Type B pancreatic cell (in vitro differentiated cells): ENCODE results near the gene ADGRF5. TPM values are rescaled to one million over a fixed set of nuclear protein-coding genes. Genes with fewer than 3 reads are reported as not detected.

ENCODE experiments used
- DNase-seq: peaks from one replicate; pipeline ENCODE4 v3.0.0; 2021; ENCODE audit warnings: mixed read lengths; ENCODE audit not compliant: unreplicated experiment; ENCODE audit errors: extremely low spot score
- H3K27ac Mint-ChIP-seq: 2 replicates; pipeline ENCODE4 v1.8.0; 2021; ENCODE audit warnings: mild to moderate bottlenecking, mixed read lengths
- H3K27me3 Mint-ChIP-seq: 2 replicates; pipeline ENCODE4 v1.8.0; 2021; ENCODE audit warnings: mixed read lengths
- H3K36me3 Mint-ChIP-seq: 2 replicates; pipeline ENCODE4 v1.8.0; 2021; ENCODE audit warnings: mixed read lengths
- H3K4me1 Mint-ChIP-seq: one replicate; pipeline ENCODE4 v1.8.0; 2021; ENCODE audit warnings: mixed read lengths; ENCODE audit not compliant: unreplicated experiment
- H3K4me3 Mint-ChIP-seq: 2 replicates; pipeline ENCODE4 v1.8.0; 2021; ENCODE audit warnings: mild to moderate bottlenecking, mixed read lengths
- H3K9me3 Mint-ChIP-seq: 2 replicates; pipeline ENCODE4 v1.8.0; 2021; ENCODE audit warnings: mixed read lengths
- total RNA-seq: library from RNA; stranded (reverse); gene quantifications from 2 replicates; pipeline ENCODE4 v1.2.1, GENCODE V29; 2021; ENCODE audit warnings: low replicate concordance
- TF ChIP-seq, protein P1 (sequence below): fragments of 200-600 bp; sonication (generic); conservative IDR thresholded peaks from 2 replicates; pipeline ENCODE4 v1.5.0; 2021; ENCODE audit warnings: antibody characterized with exemption, mild to moderate bottlenecking

The ADGRF5 gene
- total RNA-seq, 1 donor from 2014 or later: 0.58 TPM

- no peak for DNase-seq
- H3K36me3 Mint-ChIP-seq: no peaks in the 10 kb centered on the region
- no peak overlapping the region for H3K27ac Mint-ChIP-seq
- TF ChIP-seq, protein P1, sequence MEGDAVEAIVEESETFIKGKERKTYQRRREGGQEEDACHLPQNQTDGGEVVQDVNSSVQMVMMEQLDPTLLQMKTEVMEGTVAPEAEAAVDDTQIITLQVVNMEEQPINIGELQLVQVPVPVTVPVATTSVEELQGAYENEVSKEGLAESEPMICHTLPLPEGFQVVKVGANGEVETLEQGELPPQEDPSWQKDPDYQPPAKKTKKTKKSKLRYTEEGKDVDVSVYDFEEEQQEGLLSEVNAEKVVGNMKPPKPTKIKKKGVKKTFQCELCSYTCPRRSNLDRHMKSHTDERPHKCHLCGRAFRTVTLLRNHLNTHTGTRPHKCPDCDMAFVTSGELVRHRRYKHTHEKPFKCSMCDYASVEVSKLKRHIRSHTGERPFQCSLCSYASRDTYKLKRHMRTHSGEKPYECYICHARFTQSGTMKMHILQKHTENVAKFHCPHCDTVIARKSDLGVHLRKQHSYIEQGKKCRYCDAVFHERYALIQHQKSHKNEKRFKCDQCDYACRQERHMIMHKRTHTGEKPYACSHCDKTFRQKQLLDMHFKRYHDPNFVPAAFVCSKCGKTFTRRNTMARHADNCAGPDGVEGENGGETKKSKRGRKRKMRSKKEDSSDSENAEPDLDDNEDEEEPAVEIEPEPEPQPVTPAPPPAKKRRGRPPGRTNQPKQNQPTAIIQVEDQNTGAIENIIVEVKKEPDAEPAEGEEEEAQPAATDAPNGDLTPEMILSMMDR: no peak
- H3K4me3 Mint-ChIP-seq: no peak overlapping the region
- H3K4me1 Mint-ChIP-seq: peaks cover 13% of the 10 kb centered on the region
- no peaks in the 10 kb centered on the region for H3K9me3 Mint-ChIP-seq
- H3K27me3 Mint-ChIP-seq: no peaks in the 10 kb centered on the region
Observed at GRCh38 chr6:46931416-46931815, 9.7 kb upstream of the ADGRF5 start.

DNA sequence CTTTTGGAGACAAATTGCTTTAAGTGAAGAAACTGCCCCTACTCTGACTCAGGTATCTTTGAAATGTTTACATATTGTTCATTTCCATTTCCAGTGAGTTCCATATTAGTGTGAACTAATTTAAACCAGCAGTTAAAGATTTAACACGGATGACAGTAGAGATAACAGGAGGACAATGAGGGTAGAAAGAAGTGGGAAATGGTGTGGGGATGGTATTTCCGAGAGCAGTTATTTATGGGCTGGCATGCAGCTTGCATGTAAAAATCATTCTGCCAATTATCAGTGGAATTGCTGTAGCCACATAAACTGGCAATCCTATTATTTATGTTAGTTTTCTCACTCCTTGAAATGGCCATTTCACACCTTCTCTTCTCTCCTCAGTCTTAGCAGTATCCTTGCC, 8.6 kb upstream of the ADGRF5 start:
- Mint-ChIP-seq H3K27ac (no peak overlapping the region), H3K9me3 (no peaks in the 10 kb centered on the region), H3K4me1 (peaks cover 4% of the 10 kb centered on the region), H3K27me3 (no peaks in the 10 kb centered on the region), H3K36me3 (no peaks in the 10 kb centered on the region), H3K4me3 (no peak overlapping the region)
- TF ChIP-seq, protein P1: no peak
- no peak for DNase-seq

DNA sequence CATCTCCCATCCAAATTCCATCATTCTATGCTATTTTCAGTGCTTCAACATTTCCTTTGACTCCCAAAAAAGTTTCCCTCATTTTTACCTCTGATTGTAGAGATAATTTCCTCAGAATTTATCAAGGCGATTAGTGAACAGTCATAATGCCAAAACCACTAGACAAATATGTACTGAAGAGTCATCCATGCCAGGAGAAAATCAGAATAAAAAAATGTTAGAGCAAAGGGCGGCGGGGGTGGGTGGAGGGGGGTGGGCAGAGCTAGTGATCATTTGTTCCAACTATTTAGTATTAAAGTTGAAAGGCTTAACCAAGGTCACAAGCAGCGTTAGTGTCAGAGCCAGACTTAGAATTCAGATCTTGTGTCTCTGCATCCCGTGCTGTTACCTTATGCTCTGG, 5.3 kb upstream of the ADGRF5 start:
- Mint-ChIP-seq H3K27ac (no peak overlapping the region), H3K9me3 (peaks cover 10% of the 10 kb centered on the region), H3K4me3 (no peak overlapping the region), H3K4me1 (no peaks in the 10 kb centered on the region), H3K36me3 (no peaks in the 10 kb centered on the region), H3K27me3 (no peaks in the 10 kb centered on the region)
- no peak for DNase-seq
- TF ChIP-seq, protein P1: no peak

GRCh38 chr6:46926481-46926880, 4.7 kb upstream of the ADGRF5 start:
- Mint-ChIP-seq H3K4me1 (no peaks in the 10 kb centered on the region), H3K36me3 (no peaks in the 10 kb centered on the region), H3K27ac (no peak overlapping the region), H3K27me3 (no peaks in the 10 kb centered on the region), H3K9me3 (peaks cover 10% of the 10 kb centered on the region), H3K4me3 (no peak overlapping the region)
- DNase-seq: no peak
- TF ChIP-seq, protein P1: no peak

DNA sequence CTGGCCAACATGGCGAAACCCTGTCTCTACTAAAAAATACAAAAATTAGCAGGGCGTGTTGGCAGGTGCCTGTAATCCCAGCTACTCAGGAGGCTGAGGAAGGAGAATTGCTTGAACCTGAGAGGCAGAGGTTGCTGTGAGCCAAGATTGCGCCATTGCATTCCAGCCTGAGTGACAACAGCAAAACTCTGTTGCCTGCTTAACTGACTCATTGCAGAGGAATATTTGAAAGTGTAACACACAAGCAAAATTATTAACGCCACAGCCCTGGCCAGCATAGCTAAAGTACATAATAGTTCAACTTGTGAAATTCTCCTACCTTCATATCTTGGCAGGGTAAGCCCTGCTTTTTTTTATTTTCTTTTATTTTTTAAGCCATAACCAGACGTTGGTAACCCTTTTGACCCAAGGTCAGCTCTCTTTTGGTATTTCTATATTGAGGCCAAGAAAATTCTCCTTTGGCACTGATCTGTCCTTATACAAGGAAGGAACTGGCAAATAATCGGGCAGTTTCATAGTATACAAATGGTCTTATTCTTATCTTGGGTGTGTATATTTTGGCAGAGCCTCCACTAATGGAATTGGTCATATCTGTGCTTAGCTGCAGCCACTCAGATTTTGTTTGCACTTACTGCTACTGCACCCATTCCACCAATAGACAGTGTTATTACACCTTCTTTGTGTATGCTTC, 4.0 kb upstream of the ADGRF5 start:
- Mint-ChIP-seq H3K9me3 (peaks cover 10% of the 10 kb centered on the region), H3K4me3 (no peak overlapping the region), H3K27me3 (no peaks in the 10 kb centered on the region), H3K4me1 (no peaks in the 10 kb centered on the region), H3K27ac (no peak overlapping the region), H3K36me3 (no peaks in the 10 kb centered on the region)
- DNase-seq: no peak
- TF ChIP-seq, protein P1: no peak
